AG04449 (cell line): ENCODE measurements around the gene ELP2.
"Not testable (repeated sequence)": the region's sequence is repeated elsewhere in the genome, so short reads cannot be mapped to it uniquely, and the experiment has no call there.

ENCODE experiments used
- CTCF ChIA-PET: fragments of 350-600 bp; formaldehyde crosslinking; extraction: SDS; loops from one replicate; lab custom pipeline; 2021; ENCODE audit warnings: antibody characterized with exemption; lab: Yijun Ruan, JAX
- POLR2A ChIA-PET: fragments of 400-600, 350-600 bp; formaldehyde crosslinking; extraction: SDS; loops from one replicate; lab custom pipeline; 2020; ENCODE audit warnings: antibody characterized with exemption, inconsistent platforms; lab: Yijun Ruan, JAX
- DNase-seq: peaks from one replicate; pipeline ENCODE4 v3.0.0-alpha.2; 2010; ENCODE audit warnings: low read depth, low spot score
- H3K4me3 ChIP-seq: 2 replicates; pipeline ENCODE4 v1.5.1; 2011; ENCODE audit warnings: low read depth, mild to moderate bottlenecking, control low read depth, low read length
- CTCF ChIP-seq: IDR thresholded peaks from one replicate; pipeline ENCODE4 v1.5.1; 2011; ENCODE audit warnings: mild to moderate bottlenecking, moderate library complexity, low read length, control low read depth, inconsistent platforms; ENCODE audit not compliant: insufficient read depth; ENCODE audit errors: missing control alignments

Gene ELP2

GRCh38 chr18:36129300-36130038, at the start of gene ELP2, which contains the start of gene SLC39A6:
ELP2 (plus strand) TSS chr18:36129899; CDS start chr18:36129934, 35 bp downstream.
SLC39A6 (minus strand) TSS chr18:36129340; CDS start chr18:36127007, 2,333 bp downstream.
- POLR2A ChIA-PET: interaction anchor here (0.6 to 1.7 kb wide), 3 partner anchors 24 to 168 kb away, joined by 3 to 8 read pairs (median 3); partner anchors contain the start of gene FHOD3
- CTCF ChIA-PET: interaction anchor here (0.5 to 3.1 kb wide), 13 partner anchors 10 to 628 kb away, joined by 3 to 11 read pairs (median 3); no protein-coding TSS in a partner anchor
- peak within 1 kb of the TSS; percentile 98 for H3K4me3 ChIP-seq

GRCh38 chr18:36081118-36081517, 48.6 kb upstream of the ELP2 start:
- CTCF ChIA-PET: interaction anchor here (2.5 kb wide), 1 partner anchor 15 kb away, joined by 11 read pairs; no protein-coding TSS in a partner anchor
- H3K4me3 ChIP-seq, POLR2A ChIA-PET, DNase-seq: not testable (repeated sequence)

More at GRCh38 chr18:36129300-36130038, at the start of gene ELP2, which contains the start of gene SLC39A6:
- peak; percentile 76 for DNase-seq
- no peak for TF ChIP-seq CTCF

- H3K4me3 ChIP-seq: no peak overlapping the region
- ChIA-PET CTCF (interaction anchor here (1.3 kb wide), 1 partner anchor 22 kb away, joined by 3 read pairs; no protein-coding TSS in a partner anchor), POLR2A (no interaction called here)
- no peak for TF ChIP-seq CTCF
- no peak for DNase-seq
Measured at GRCh38 chr18:36083729-36084128, 46.0 kb upstream of the ELP2 start.

- DNase-seq: no peak
- ChIA-PET CTCF (interaction anchor here (1.3 to 2.5 kb wide), 3 partner anchors 10 to 67 kb away, joined by 3 to 26 read pairs (median 3); no protein-coding TSS in a partner anchor), POLR2A (no interaction called here)
- H3K4me3 ChIP-seq: no peak overlapping the region
- no peak for TF ChIP-seq CTCF
Measured at GRCh38 chr18:36085195-36085594, 44.5 kb upstream of the ELP2 start.

- H3K4me3 ChIP-seq: no peak overlapping the region
- no peak for DNase-seq
- ChIA-PET CTCF (interaction anchor here (0.8 to 2.5 kb wide), 3 partner anchors 9 to 68 kb away, joined by 3 to 26 read pairs (median 3); no protein-coding TSS in a partner anchor), POLR2A (no interaction called here)
- TF ChIP-seq CTCF: no peak
Measured at GRCh38 chr18:36086186-36086585, 43.5 kb upstream of the ELP2 start.

- POLR2A ChIA-PET: no interaction called here
- H3K4me3 ChIP-seq: no peak overlapping the region
- no peak for DNase-seq
- CTCF ChIA-PET: interaction anchor here (1.4 to 2.1 kb wide), 2 partner anchors 18 to 196 kb away, joined by 3 to 13 read pairs; no protein-coding TSS in a partner anchor
- TF ChIP-seq CTCF: no peak
Measured at GRCh38 chr18:36088256-36088655, 41.4 kb upstream of the ELP2 start.
